AG04449 (cell line): ENCODE data around the gene BRD9.

Source experiments
- CTCF ChIA-PET: fragments of 350-600 bp; formaldehyde crosslinking; extraction: SDS; loops from one replicate; lab custom pipeline; 2021; ENCODE audit warnings: antibody characterized with exemption; lab: Yijun Ruan, JAX
- POLR2A ChIA-PET: fragments of 400-600, 350-600 bp; formaldehyde crosslinking; extraction: SDS; loops from one replicate; lab custom pipeline; 2020; ENCODE audit warnings: antibody characterized with exemption, inconsistent platforms; lab: Yijun Ruan, JAX
- DNase-seq: peaks from one replicate; pipeline ENCODE4 v3.0.0-alpha.2; 2010; ENCODE audit warnings: low read depth, low spot score
- H3K4me3 ChIP-seq: 2 replicates; pipeline ENCODE4 v1.5.1; 2011; ENCODE audit warnings: low read depth, mild to moderate bottlenecking, control low read depth, low read length
- CTCF ChIP-seq: IDR thresholded peaks from one replicate; pipeline ENCODE4 v1.5.1; 2011; ENCODE audit warnings: mild to moderate bottlenecking, moderate library complexity, low read length, control low read depth, inconsistent platforms; ENCODE audit not compliant: insufficient read depth; ENCODE audit errors: missing control alignments

Gene BRD9

GRCh38 chr5:863244-863805 lies 29.3 kb downstream of the BRD9 start:
- CTCF ChIA-PET: interaction anchor here (1.2 kb wide), 1 partner anchor 191 kb away, joined by 3 read pairs; no protein-coding TSS in a partner anchor
- POLR2A ChIA-PET: no interaction called here
- H3K4me3 ChIP-seq: no peak overlapping the region
- DNase-seq: no peak
- no peak for TF ChIP-seq CTCF

- POLR2A ChIA-PET: no interaction called here
- TF ChIP-seq CTCF: no peak
- CTCF ChIA-PET: interaction anchor here (1.2 kb wide), 1 partner anchor 190 kb away, joined by 3 read pairs; no protein-coding TSS in a partner anchor
- no peak overlapping the region for H3K4me3 ChIP-seq
- DNase-seq: peak; percentile 3
These were observed 30.0 kb downstream of the BRD9 start for GRCh38 chr5:862367-863243.

- no peak overlapping the region for H3K4me3 ChIP-seq
- POLR2A ChIA-PET: no interaction called here
- no peak for DNase-seq
- TF ChIP-seq CTCF: no peak
- CTCF ChIA-PET: no interaction called here
These were observed 30.9 kb downstream of the BRD9 start for GRCh38 chr5:861442-862366.

GRCh38 chr5:860506-861150 lies 32.0 kb downstream of the BRD9 start:
- TF ChIP-seq CTCF: no peak
- CTCF ChIA-PET: no interaction called here
- POLR2A ChIA-PET: no interaction called here
- no peak overlapping the region for H3K4me3 ChIP-seq
- no peak for DNase-seq

- no peak for TF ChIP-seq CTCF
- CTCF ChIA-PET: interaction anchor here (1.2 kb wide), 1 partner anchor 191 kb away, joined by 3 read pairs; no protein-coding TSS in a partner anchor
- POLR2A ChIA-PET: no interaction called here
- no peak for DNase-seq
- H3K4me3 ChIP-seq: no peak overlapping the region
These were observed 32.8 kb downstream of the BRD9 start for GRCh38 chr5:859798-860296.
